WTC11 (cell line): ENCODE measurements around the gene CNTNAP2. TPM values are rescaled to one million over a fixed set of nuclear protein-coding genes. Genes with fewer than 3 reads are reported as not detected.

Experiments
- ATAC-seq: fragments of 200-7000 bp; cut with Tn5 transposase; 2 replicates; pipeline ENCODE4 v1.10.0; 2021; ENCODE audit warnings: mild to moderate bottlenecking, moderate library complexity
- CTCF ChIA-PET: fragments of 300-600 bp; sonication (Branson Sonifier 250); formaldehyde crosslinking; loops from one replicate; lab custom pipeline; 2021; ENCODE audit warnings: antibody characterized with exemption; lab: Charles Lee
- POLR2A ChIA-PET: fragments of 350-600 bp; sonication (Branson Sonifier 250); formaldehyde crosslinking; loops from one replicate; lab custom pipeline; 2021; ENCODE audit warnings: antibody characterized with exemption; lab: Charles Lee
- DNase-seq: peaks from one replicate; pipeline ENCODE4 v3.0.0; 2021; ENCODE audit warnings: low spot score
- H3K27ac Mint-ChIP-seq: 2 replicates; pipeline ENCODE4 v1.8.0; 2021; ENCODE audit warnings: mixed read lengths
- H3K27me3 Mint-ChIP-seq: 2 replicates; pipeline ENCODE4 v1.8.0; 2021; ENCODE audit warnings: low read depth, mild to moderate bottlenecking, moderate library complexity, mixed read lengths
- H3K36me3 Mint-ChIP-seq: 2 replicates; pipeline ENCODE4 v1.8.0; 2021; ENCODE audit warnings: mixed read lengths
- H3K4me1 Mint-ChIP-seq: 2 replicates; pipeline ENCODE4 v1.8.0; 2022; ENCODE audit warnings: mixed read lengths
- H3K4me3 Mint-ChIP-seq: 2 replicates; pipeline ENCODE4 v1.8.0; 2021; ENCODE audit warnings: mild to moderate bottlenecking, moderate library complexity, mixed read lengths
- H3K9me3 Mint-ChIP-seq: 2 replicates; pipeline ENCODE4 v1.8.0; 2021; ENCODE audit warnings: mixed read lengths
- ARID4B ChIP-seq: sonication (generic); formaldehyde crosslinking; IDR thresholded peaks from 2 replicates; pipeline ENCODE4 v1.8.0; 2023; ENCODE audit warnings: missing genetic modification reagents, mild to moderate bottlenecking, borderline replicate concordance
- CREB1 ChIP-seq: sonication (generic); formaldehyde crosslinking; IDR thresholded peaks from 2 replicates; pipeline ENCODE4 v1.8.0; 2023; ENCODE audit warnings: mild to moderate bottlenecking, missing genetic modification reagents
- CREM ChIP-seq: sonication (generic); formaldehyde crosslinking; IDR thresholded peaks from 2 replicates; pipeline ENCODE4 v1.8.1; 2022; ENCODE audit warnings: mild to moderate bottlenecking, missing genetic modification reagents, moderate library complexity
- E2F4 ChIP-seq: sonication (generic); formaldehyde crosslinking; IDR thresholded peaks from 2 replicates; pipeline ENCODE4 v1.8.1; 2022; ENCODE audit warnings: low read depth, mild to moderate bottlenecking, moderate library complexity, missing genetic modification reagents, borderline replicate concordance
- E2F5 ChIP-seq: sonication (generic); formaldehyde crosslinking; IDR thresholded peaks from 2 replicates; pipeline ENCODE4 v1.8.1; 2022; ENCODE audit warnings: mild to moderate bottlenecking, moderate library complexity, missing genetic modification reagents
- ELF4 ChIP-seq: sonication (generic); formaldehyde crosslinking; IDR thresholded peaks from 2 replicates; pipeline ENCODE4 v1.8.1; 2022; ENCODE audit warnings: low read depth, mild to moderate bottlenecking, moderate library complexity, missing genetic modification reagents
- EMX1 ChIP-seq: fragments of 250-450 bp; sonication (Bioruptor Pico); IDR thresholded peaks from 2 replicates; pipeline ENCODE4 v1.8.0; 2021; ENCODE audit warnings: mild to moderate bottlenecking
- FOXP1 ChIP-seq: sonication (generic); formaldehyde crosslinking; IDR thresholded peaks from 2 replicates; pipeline ENCODE4 v1.8.0; 2022; ENCODE audit warnings: missing genetic modification reagents, mild to moderate bottlenecking, moderate library complexity, borderline replicate concordance
- FOXP4 ChIP-seq: sonication (generic); formaldehyde crosslinking; IDR thresholded peaks from 2 replicates; pipeline ENCODE4 v1.8.0; 2022; ENCODE audit warnings: mild to moderate bottlenecking, missing genetic modification reagents
- GRHL2 ChIP-seq: fragments of 250-450 bp; sonication (Bioruptor Pico); IDR thresholded peaks from 2 replicates; pipeline ENCODE4 v1.8.0; 2022; ENCODE audit warnings: mild to moderate bottlenecking, moderate library complexity; ENCODE audit not compliant: insufficient replicate concordance, severe bottlenecking
- KAT7 ChIP-seq: sonication (generic); formaldehyde crosslinking; IDR thresholded peaks from 2 replicates; pipeline ENCODE4 v1.8.1; 2023; ENCODE audit warnings: missing genetic modification reagents, mild to moderate bottlenecking, borderline replicate concordance
- NR1H2 ChIP-seq: sonication (generic); formaldehyde crosslinking; IDR thresholded peaks from 2 replicates; pipeline ENCODE4 v1.9.0; 2021; ENCODE audit warnings: mild to moderate bottlenecking, moderate library complexity, missing genetic modification reagents
- NR2C2 ChIP-seq: sonication (generic); formaldehyde crosslinking; IDR thresholded peaks from 2 replicates; pipeline ENCODE4 v1.8.0; 2022; ENCODE audit warnings: mild to moderate bottlenecking, missing genetic modification reagents
- SMAD3 ChIP-seq: sonication (generic); formaldehyde crosslinking; IDR thresholded peaks from 2 replicates; pipeline ENCODE4 v1.8.0; 2022; ENCODE audit warnings: missing genetic modification reagents, mild to moderate bottlenecking, borderline replicate concordance
- TCF7 ChIP-seq: sonication (generic); formaldehyde crosslinking; IDR thresholded peaks from 2 replicates; pipeline ENCODE4 v1.8.0; 2022; ENCODE audit warnings: mild to moderate bottlenecking, low read depth, missing genetic modification reagents, moderate library complexity
- ZMAT4 ChIP-seq: fragments of 250-450 bp; sonication (Bioruptor Pico); IDR thresholded peaks from 2 replicates; pipeline ENCODE4 v1.9.0; 2021; ENCODE audit warnings: mild to moderate bottlenecking
- ZNF263 ChIP-seq: sonication (generic); formaldehyde crosslinking; IDR thresholded peaks from 2 replicates; pipeline ENCODE4 v1.8.1; 2022; ENCODE audit warnings: low read depth, mild to moderate bottlenecking, moderate library complexity, missing genetic modification reagents
- ZNF512 ChIP-seq: sonication (generic); formaldehyde crosslinking; IDR thresholded peaks from 2 replicates; pipeline ENCODE4 v1.8.1; 2022; ENCODE audit warnings: missing genetic modification reagents, borderline replicate concordance
- ZNF532 ChIP-seq: fragments of 250-450 bp; sonication (Bioruptor Pico); IDR thresholded peaks from 2 replicates; pipeline ENCODE4 v1.9.0; 2021; ENCODE audit warnings: mild to moderate bottlenecking, borderline replicate concordance
- total RNA-seq: library from RNA; stranded (reverse); gene quantifications from 3 replicates; pipeline ENCODE4 v1.2.3, GENCODE V29; 2021

CNTNAP2 gene
- total RNA-seq, 1 experiment from 2014 or later, result 63.8 TPM

GRCh38 chr7:148104924-148105323, 1988.3 kb downstream of the CNTNAP2 start:
- TF ChIP-seq GRHL2 (CRISPR knock-in tag) (no peak), KAT7 (CRISPR knock-in tag) (no peak), ZNF263 (CRISPR knock-in tag) (no peak), ZMAT4 (CRISPR knock-in tag) (no peak), E2F4 (CRISPR knock-in tag) (no peak), FOXP1 (CRISPR knock-in tag) (no peak), ELF4 (CRISPR knock-in tag) (no peak), ZNF532 (CRISPR knock-in tag) (no peak), CREM (CRISPR knock-in tag) (no peak)
- TF ChIP-seq, all 79 proteins: peak for 0
- H3K36me3 Mint-ChIP-seq, result peaks cover 4% of the 10 kb centered on the region; the same call in 1 of the 2 replicates
- POLR2A ChIA-PET, result no interaction called here
- no peak overlapping the region for H3K27ac Mint-ChIP-seq
- peaks cover 8% of the 10 kb centered on the region for H3K9me3 Mint-ChIP-seq
- no peak for ATAC-seq
- DNase-seq, result no peak
- peaks cover 24% of the 10 kb centered on the region for H3K4me1 Mint-ChIP-seq
- no peaks in the 10 kb centered on the region for H3K27me3 Mint-ChIP-seq
- CTCF ChIA-PET, result interaction anchor here (1.0 kb wide), 1 partner anchor 38 kb away, joined by 3 read pairs; no protein-coding TSS in a partner anchor
- H3K4me3 Mint-ChIP-seq, result no peak overlapping the region

GRCh38 chr7:148105853-148106252, 1989.3 kb downstream of the CNTNAP2 start:
- Mint-ChIP-seq H3K27ac (no peak overlapping the region), H3K9me3 (peaks cover 8% of the 10 kb centered on the region), H3K27me3 (no peaks in the 10 kb centered on the region), H3K4me1 (peaks cover 24% of the 10 kb centered on the region), H3K36me3 (peaks cover 4% of the 10 kb centered on the region; the same call in 1 of the 2 replicates), H3K4me3 (no peak overlapping the region)
- ATAC-seq, result no peak
- DNase-seq, result no peak
- ChIA-PET CTCF (no interaction called here), POLR2A (no interaction called here)
- TF ChIP-seq FOXP4 (CRISPR knock-in tag) (no peak), FOXP1 (CRISPR knock-in tag) (no peak), CREB1 (CRISPR knock-in tag) (no peak), KAT7 (CRISPR knock-in tag) (no peak), CREM (CRISPR knock-in tag) (no peak), NR2C2 (CRISPR knock-in tag) (no peak), ZNF512 (CRISPR knock-in tag) (no peak), ARID4B (CRISPR knock-in tag) (no peak), E2F5 (CRISPR knock-in tag) (no peak), NR1H2 (CRISPR knock-in tag) (no peak), TCF7 (CRISPR knock-in tag) (no peak), SMAD3 (CRISPR knock-in tag) (no peak), EMX1 (CRISPR knock-in tag) (no peak)
